Measurements from ENCODE around the gene SIRT1.
"Not testable (repeated sequence)": the region's sequence is repeated elsewhere in the genome, so short reads cannot be mapped to it uniquely, and the experiment has no call there.

Gene SIRT1

DNA sequence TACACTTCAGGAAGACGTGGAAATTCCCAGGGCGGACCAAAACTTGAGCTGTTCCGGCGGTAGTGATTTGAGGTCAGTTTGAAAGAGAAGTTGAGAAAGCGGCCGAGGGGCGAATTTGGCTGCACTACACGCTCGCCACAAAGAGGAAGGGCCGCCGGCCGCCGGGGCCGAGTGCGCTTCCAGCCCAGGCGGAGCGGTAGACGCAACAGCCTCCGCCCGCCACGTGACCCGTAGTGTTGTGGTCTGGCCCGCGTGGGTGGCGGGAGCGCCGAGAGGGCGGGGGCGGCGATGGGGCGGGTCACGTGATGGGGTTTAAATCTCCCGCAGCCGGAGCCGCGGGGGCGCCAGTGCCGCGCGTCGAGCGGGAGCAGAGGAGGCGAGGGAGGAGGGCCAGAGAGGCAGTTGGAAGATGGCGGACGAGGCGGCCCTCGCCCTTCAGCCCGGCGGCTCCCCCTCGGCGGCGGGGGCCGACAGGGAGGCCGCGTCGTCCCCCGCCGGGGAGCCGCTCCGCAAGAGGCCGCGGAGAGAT lies at the start of gene SIRT1:
TSS of gene SIRT1 (plus strand) at position 344 of the 529 bp plus-strand sequence. CDS start at position 410, 66 bp downstream.
- DNase-seq, result peak; percentile 95

GRCh38 chr10:67835541-67836394 lies 48.7 kb upstream of the SIRT1 start:
- DNase-seq, result not testable (repeated sequence)

GRCh38 chr10:67836488-67836887 lies 48.0 kb upstream of the SIRT1 start:
- no peak for DNase-seq

DNA sequence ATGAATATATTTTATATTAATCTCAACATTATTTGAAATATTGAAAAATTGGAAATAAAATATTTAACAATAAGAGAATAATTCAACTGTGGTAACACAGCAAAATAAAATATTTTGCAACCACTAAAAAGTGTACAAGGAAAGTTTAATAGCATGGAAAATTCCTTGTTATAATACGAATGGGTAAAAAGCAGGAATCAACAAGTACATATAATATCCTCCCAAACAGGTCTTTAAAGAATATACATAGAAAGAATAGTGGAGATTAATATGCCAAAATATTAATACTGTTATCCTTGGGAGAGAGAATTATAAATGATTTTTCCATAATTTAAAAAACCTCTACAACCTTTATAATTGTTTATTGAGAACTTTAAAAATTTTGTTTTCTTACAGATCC lies 47.5 kb upstream of the SIRT1 start:
- no peak for DNase-seq

GRCh38 chr10:67837541-67838314 lies 46.7 kb upstream of the SIRT1 start, which contains the start of gene DNAJC12:
DNAJC12 (minus strand) TSS chr10:67838188; CDS start chr10:67838011, 177 bp downstream.
- peak in 1 of 2 donors; percentile 32 for DNase-seq

GRCh38 chr10:67839511-67839910 lies 44.9 kb upstream of the SIRT1 start:
- DNase-seq, result not testable (repeated sequence)

DNA sequence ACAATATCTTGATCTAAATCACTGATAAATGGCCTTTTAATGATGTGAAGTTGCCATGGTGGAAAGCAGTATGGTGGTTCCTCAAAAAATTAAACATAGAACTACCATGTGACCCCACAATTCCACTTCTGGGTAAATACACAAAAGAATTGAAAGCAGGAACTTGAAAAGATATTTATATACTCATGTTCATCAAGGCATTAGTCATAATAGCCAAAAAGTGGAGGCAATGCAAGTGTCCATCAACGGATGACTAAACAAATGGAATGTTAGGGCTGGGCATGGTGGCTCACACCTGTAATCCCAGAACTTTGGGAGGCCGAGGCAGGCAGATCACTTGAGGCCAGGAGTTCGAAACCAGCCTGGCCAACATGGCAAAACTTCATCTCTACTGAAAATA lies 44.5 kb upstream of the SIRT1 start:
- DNase-seq, result no peak

DNA sequence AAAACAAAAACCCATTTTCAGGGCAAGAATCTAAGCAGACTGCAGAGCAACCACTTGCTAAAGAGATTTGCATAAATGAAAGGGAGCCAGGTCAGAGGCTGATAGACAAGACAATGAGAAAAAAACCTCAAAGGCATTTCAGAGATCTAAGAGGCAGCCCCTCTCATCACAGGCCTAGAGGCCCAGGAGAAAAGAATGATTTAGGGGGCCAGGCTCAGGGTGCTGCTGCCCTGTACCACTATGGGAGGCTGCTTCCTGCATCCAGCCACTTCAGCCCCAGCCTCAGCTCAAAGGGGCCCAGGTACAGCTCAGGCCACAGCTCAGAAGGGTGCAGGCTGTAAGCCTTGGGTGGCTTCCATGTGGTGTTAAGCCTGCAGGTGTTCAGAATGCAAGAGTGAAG lies 42.7 kb upstream of the SIRT1 start:
- no peak for DNase-seq

GRCh38 chr10:67843284-67843683 lies 41.2 kb upstream of the SIRT1 start:
- DNase-seq, result no peak

DNA sequence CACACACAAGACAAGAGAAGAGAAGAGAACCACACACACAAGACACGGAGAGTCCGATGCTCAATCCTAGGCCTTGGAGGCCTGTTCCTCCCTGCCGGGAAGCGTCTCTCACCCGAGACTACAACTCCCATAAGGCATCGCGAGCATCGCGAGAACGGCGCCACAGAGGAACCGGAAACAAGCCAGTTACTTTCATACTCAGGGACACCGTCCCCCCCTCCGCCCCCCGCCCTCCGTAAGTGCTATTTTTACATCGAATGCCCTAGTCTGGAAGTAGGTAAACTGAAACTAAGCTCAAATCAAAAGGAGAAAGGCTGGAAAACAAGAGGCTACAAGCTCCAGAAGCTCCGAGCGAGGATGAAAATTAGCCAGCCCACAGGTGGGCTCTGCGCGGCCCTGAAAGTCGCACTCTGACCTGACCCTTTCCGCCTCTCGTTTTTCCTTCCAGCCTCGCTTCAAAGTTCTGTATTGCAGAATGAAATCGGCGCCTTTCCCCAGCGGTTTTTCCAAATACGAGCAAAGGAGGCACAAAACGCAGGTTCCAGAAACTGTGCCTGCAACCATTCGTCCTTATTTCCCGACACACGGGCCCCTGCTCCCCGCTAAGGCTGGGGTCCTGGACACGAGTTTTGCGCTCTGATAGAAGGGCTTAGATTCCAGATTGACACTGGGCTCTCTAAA lies 35.0 kb upstream of the SIRT1 start:
- DNase-seq, result peak; percentile 92 to 96

- DNase-seq, result no peak
Observed at GRCh38 chr10:67851186-67851585, 33.3 kb upstream of the SIRT1 start.

DNA sequence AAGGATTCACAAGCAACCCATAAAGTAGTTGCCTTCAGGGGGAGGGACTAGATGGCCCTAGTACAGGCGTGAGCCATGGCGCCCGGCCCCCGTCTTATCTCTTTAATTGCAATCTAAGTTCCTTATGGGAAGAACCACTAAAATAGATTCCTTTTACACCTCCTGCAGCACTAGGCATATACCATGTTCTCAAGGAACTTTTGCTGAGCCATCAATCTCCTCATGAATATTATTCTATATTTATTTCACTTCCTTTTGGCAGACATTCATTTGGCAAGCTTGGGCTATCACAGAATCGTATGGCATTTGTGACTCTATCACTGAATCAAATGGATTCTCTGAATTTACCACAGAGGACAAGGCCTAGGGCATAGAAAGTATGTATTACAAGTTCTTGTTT lies 31.7 kb upstream of the SIRT1 start:
- DNase-seq, result no peak

GRCh38 chr10:67853512-67853911 lies 30.9 kb upstream of the SIRT1 start:
- no peak for DNase-seq

DNA sequence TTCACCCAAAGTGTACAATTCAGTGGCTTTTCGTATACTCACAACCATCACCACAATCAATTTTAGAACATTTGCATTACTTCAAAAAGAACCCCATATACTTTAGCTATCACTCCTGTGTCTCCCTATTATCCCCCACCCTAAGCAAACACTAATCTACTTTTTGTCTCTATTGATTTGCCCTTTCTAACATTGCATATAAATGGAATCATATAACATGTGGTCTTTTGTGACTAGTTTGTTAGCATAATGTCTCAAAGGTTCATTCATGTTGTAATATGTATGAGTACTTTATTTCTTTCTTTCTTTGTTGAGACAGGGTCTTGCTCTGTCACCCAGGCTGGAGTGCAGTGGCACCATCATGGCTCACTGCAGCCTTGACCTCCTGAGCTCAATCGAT lies 25.5 kb upstream of the SIRT1 start:
- no peak for DNase-seq

DNA sequence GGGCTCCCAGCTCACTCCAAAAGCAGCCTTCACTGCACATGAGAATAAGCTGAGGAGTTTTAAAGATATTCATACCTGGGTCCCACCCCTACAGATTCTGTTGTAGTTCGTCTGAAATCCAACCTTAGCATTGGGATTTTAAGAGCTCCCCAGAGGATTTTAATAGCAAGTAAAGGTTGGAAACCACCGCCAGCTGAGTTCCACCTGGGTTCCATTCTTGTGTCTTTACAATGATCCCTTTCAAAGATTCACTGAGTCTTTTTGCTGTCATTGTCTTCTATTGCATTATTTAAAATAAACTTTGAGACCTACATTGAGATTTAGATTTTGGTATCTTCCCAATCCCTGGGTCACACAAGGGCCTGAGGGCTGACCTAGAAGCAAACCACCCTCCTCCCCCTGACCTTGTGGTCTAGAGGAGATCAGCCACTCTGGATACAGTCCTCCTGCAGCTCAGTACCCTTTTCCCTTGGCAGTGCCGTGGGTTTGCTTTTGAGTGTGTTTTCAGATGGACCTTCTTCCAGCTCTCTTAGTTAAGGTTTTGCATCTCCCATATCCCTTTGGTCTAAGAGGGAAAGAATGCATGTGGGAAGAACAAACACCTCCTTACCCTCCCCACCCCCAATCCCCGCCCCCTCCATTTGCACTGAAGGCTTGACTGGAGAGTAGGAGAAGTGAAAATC lies 22.6 kb upstream of the SIRT1 start:
- no peak for DNase-seq

GRCh38 chr10:67863094-67863493 lies 21.4 kb upstream of the SIRT1 start:
- no peak for DNase-seq

- no peak for DNase-seq
Observed at GRCh38 chr10:67864607-67865371, 19.7 kb upstream of the SIRT1 start.

DNA sequence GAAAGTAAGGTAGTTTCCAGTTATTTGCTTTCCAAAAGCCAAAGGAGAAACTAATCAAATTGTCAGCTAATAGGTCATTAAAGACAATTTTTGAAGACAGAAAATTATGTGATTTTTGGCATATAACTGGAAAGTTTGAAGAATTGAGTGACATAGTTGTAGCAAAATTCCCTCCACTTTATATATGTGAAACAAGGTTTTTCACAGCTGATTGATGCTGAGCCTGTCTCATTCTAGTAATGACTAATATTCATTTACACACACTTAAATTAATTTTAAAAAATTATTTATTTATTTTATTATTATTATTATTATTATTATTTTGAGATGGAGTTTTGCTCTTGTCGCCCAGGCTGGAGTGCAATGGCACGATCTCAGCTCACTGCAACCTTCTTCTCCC lies 16.3 kb upstream of the SIRT1 start:
- no peak for DNase-seq

DNA sequence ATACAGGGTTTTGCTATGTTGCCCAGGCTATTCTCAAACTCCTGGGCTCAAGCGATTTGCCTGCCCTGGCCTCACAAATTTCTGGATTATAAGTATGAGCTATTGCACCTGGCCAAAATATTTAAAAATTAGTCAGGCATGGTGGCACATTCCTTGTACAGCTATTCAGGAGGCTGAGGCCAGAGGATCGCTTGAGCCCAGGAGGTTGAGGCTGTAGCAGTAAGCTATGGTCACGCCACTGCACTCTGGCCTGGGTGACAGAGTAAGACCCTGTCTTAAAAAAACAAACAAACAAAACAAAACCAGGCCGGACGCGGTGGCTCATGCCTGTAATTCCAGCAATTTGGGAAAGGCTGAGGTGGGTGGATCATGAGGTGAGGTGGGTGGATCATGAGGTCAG lies 14.5 kb upstream of the SIRT1 start:
- DNase-seq, result no peak

GRCh38 chr10:67875340-67876238 lies 8.9 kb upstream of the SIRT1 start:
- no peak for DNase-seq

GRCh38 chr10:67877421-67877820 lies 7.0 kb upstream of the SIRT1 start:
- not testable (repeated sequence) for DNase-seq
